Liver (tissue), 3 donors: Measurements from ENCODE around the gene ULK4.

ENCODE experiments used
- EGR1 ChIP-seq, 2 donors: IDR thresholded peaks; 2 replicates each; pipeline ENCODE4 v1.6.1; 2016 to 2018; ENCODE audit warnings: antibody characterized with exemption in 2 of 2, low read depth in 2 of 2
- FOXA2 ChIP-seq: IDR thresholded peaks from 2 replicates; pipeline ENCODE4 v1.6.1; 2016; ENCODE audit warnings: antibody characterized with exemption
- JUND ChIP-seq, 2 donors: IDR thresholded peaks; 2 replicates each; pipeline ENCODE4 v1.6.1; 2016; ENCODE audit warnings: antibody characterized with exemption in 2 of 2
- RAD21 ChIP-seq, 2 donors: IDR thresholded peaks; 2 replicates each; pipeline ENCODE4 v1.6.1; 2016; ENCODE audit warnings: antibody characterized with exemption in 2 of 2, mild to moderate bottlenecking in 2 of 2
- RXRA ChIP-seq, 2 donors: IDR thresholded peaks; 2 replicates each; pipeline ENCODE4 v1.6.1; 2017 to 2018; ENCODE audit warnings: antibody characterized with exemption in 2 of 2, mild to moderate bottlenecking in 1 of 2
- TAF1 ChIP-seq: conservative IDR thresholded peaks from 2 replicates; pipeline ENCODE4 v1.6.1; 2016; ENCODE audit warnings: antibody characterized with exemption, mild to moderate bottlenecking
- TF ChIP-seq, protein P1 (sequence below): fragments of 150-350 bp; IDR thresholded peaks from 2 replicates; pipeline ENCODE4 v1.5.1; 2017; ENCODE audit warnings: improper control_type of control experiment, low read depth, low read length; ENCODE audit not compliant: missing input control
- TF ChIP-seq, protein P2 (sequence below): IDR thresholded peaks from 2 replicates; pipeline ENCODE4 v1.6.1; 2016; ENCODE audit warnings: antibody characterized with exemption
- TF ChIP-seq, protein P3 (sequence below): IDR thresholded peaks from 2 replicates; pipeline ENCODE4 v1.6.1; 2016; ENCODE audit warnings: antibody characterized with exemption
- TF ChIP-seq, protein P4 (sequence below): IDR thresholded peaks from 2 replicates; pipeline ENCODE4 v1.6.1; 2016; ENCODE audit warnings: antibody characterized with exemption
- donor health status: healthy.
- donor health status: healthy.

DNA sequence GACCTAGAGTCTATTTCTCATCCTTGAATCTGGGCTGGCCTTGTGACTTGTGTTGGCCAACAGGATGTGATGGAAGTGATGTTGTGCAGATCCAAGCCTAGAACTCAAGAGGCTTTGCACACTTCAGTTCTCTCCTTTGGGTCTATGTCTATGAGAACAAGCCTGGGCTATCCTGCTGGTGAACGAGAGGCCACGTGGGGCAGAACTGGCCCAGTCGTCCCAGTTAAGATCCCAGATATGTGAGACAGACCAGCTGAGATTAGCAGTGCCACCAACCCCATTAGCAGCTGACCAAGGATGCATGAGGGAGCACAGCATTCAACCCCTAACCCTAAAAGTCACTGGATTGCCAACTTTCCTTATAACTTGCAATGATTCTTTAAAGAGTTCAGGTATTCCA lies 662.9 kb downstream of the ULK4 start:
- TF ChIP-seq, protein P1, sequence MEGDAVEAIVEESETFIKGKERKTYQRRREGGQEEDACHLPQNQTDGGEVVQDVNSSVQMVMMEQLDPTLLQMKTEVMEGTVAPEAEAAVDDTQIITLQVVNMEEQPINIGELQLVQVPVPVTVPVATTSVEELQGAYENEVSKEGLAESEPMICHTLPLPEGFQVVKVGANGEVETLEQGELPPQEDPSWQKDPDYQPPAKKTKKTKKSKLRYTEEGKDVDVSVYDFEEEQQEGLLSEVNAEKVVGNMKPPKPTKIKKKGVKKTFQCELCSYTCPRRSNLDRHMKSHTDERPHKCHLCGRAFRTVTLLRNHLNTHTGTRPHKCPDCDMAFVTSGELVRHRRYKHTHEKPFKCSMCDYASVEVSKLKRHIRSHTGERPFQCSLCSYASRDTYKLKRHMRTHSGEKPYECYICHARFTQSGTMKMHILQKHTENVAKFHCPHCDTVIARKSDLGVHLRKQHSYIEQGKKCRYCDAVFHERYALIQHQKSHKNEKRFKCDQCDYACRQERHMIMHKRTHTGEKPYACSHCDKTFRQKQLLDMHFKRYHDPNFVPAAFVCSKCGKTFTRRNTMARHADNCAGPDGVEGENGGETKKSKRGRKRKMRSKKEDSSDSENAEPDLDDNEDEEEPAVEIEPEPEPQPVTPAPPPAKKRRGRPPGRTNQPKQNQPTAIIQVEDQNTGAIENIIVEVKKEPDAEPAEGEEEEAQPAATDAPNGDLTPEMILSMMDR: no peak
- no peak for TF ChIP-seq RAD21 (IDR thresholded peaks at IDR 0.05)
- TF ChIP-seq, protein P2, sequence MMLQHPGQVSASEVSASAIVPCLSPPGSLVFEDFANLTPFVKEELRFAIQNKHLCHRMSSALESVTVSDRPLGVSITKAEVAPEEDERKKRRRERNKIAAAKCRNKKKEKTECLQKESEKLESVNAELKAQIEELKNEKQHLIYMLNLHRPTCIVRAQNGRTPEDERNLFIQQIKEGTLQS: no peak
- TF ChIP-seq EGR1 (IDR thresholded peaks at IDR 0.05; ENCODE audit: low read depth in 2 of 2): no peak
- TF ChIP-seq FOXA2: no peak
- TF ChIP-seq, protein P3, sequence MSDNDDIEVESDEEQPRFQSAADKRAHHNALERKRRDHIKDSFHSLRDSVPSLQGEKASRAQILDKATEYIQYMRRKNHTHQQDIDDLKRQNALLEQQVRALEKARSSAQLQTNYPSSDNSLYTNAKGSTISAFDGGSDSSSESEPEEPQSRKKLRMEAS: no peak
- no peak for TF ChIP-seq RXRA (IDR thresholded peaks at IDR 0.05)
- no peak for TF ChIP-seq TAF1
- TF ChIP-seq, protein P4, sequence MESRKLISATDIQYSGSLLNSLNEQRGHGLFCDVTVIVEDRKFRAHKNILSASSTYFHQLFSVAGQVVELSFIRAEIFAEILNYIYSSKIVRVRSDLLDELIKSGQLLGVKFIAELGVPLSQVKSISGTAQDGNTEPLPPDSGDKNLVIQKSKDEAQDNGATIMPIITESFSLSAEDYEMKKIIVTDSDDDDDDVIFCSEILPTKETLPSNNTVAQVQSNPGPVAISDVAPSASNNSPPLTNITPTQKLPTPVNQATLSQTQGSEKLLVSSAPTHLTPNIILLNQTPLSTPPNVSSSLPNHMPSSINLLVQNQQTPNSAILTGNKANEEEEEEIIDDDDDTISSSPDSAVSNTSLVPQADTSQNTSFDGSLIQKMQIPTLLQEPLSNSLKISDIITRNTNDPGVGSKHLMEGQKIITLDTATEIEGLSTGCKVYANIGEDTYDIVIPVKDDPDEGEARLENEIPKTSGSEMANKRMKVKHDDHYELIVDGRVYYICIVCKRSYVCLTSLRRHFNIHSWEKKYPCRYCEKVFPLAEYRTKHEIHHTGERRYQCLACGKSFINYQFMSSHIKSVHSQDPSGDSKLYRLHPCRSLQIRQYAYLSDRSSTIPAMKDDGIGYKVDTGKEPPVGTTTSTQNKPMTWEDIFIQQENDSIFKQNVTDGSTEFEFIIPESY: no peak
- TF ChIP-seq JUND (IDR thresholded peaks at IDR 0.05): no peak
